ENCODE results near the gene OBSCN. TPM values are rescaled to one million over a fixed set of nuclear protein-coding genes. Genes with fewer than 3 reads are reported as not detected.
A peak's percentile ranks its signal among the peaks of the same experiment; 100 is the strongest.

OBSCN gene
- total RNA-seq, 1 donor from 2014 or later = 15.2 TPM

- Mint-ChIP-seq H3K4me3 (ENCODE audit: unreplicated experiment) (no peak overlapping the region), H3K36me3 (ENCODE audit: unreplicated experiment) (no peaks in the 10 kb centered on the region), H3K27ac (ENCODE audit: unreplicated experiment) (no peak overlapping the region), H3K9me3 (ENCODE audit: unreplicated experiment) (peaks cover 4% of the 10 kb centered on the region), H3K27me3 (ENCODE audit: unreplicated experiment) (no peaks in the 10 kb centered on the region), H3K4me1 (ENCODE audit: unreplicated experiment) (no peaks in the 10 kb centered on the region)
- TF ChIP-seq CTCF (IDR thresholded peaks at IDR 0.05) = no peak
- DNase-seq (ENCODE audit: extremely low spot score, unreplicated experiment) = peak; percentile 78
Observed at GRCh38 chr1:228316589-228317387, 108.9 kb downstream of the OBSCN start.

GRCh38 chr1:228317411-228317828, 109.6 kb downstream of the OBSCN start:
- Mint-ChIP-seq H3K36me3 (ENCODE audit: unreplicated experiment) (no peaks in the 10 kb centered on the region), H3K4me1 (ENCODE audit: unreplicated experiment) (no peaks in the 10 kb centered on the region), H3K27ac (ENCODE audit: unreplicated experiment) (no peak overlapping the region), H3K4me3 (ENCODE audit: unreplicated experiment) (no peak overlapping the region), H3K27me3 (ENCODE audit: unreplicated experiment) (no peaks in the 10 kb centered on the region), H3K9me3 (ENCODE audit: unreplicated experiment) (peaks cover 4% of the 10 kb centered on the region)
- peak; percentile 81 for DNase-seq (ENCODE audit: extremely low spot score, unreplicated experiment)
- TF ChIP-seq CTCF (IDR thresholded peaks at IDR 0.05) = no peak

GRCh38 chr1:228317891-228318810, 110.3 kb downstream of the OBSCN start:
- Mint-ChIP-seq H3K36me3 (ENCODE audit: unreplicated experiment) (no peaks in the 10 kb centered on the region), H3K9me3 (ENCODE audit: unreplicated experiment) (no peaks in the 10 kb centered on the region), H3K27ac (ENCODE audit: unreplicated experiment) (no peak overlapping the region), H3K4me1 (ENCODE audit: unreplicated experiment) (no peaks in the 10 kb centered on the region), H3K27me3 (ENCODE audit: unreplicated experiment) (no peaks in the 10 kb centered on the region), H3K4me3 (ENCODE audit: unreplicated experiment) (no peak overlapping the region)
- DNase-seq (ENCODE audit: extremely low spot score, unreplicated experiment) = peak; percentile 84
- TF ChIP-seq CTCF (IDR thresholded peaks at IDR 0.05) = no peak

- Mint-ChIP-seq H3K36me3 (ENCODE audit: unreplicated experiment) (no peaks in the 10 kb centered on the region), H3K27me3 (ENCODE audit: unreplicated experiment) (no peaks in the 10 kb centered on the region), H3K4me1 (ENCODE audit: unreplicated experiment) (no peaks in the 10 kb centered on the region), H3K4me3 (ENCODE audit: unreplicated experiment) (no peak overlapping the region), H3K27ac (ENCODE audit: unreplicated experiment) (no peak overlapping the region), H3K9me3 (ENCODE audit: unreplicated experiment) (no peaks in the 10 kb centered on the region)
- peak; percentile 80 for DNase-seq (ENCODE audit: extremely low spot score, unreplicated experiment)
- TF ChIP-seq CTCF (IDR thresholded peaks at IDR 0.05) = no peak
Observed at GRCh38 chr1:228318823-228319241, 111.0 kb downstream of the OBSCN start.
